ENCODE measurements around the gene GATM.

GATM gene

GRCh38 chr15:45331972-45332371, 46.4 kb downstream of the GATM start:
- no peak for DNase-seq (ENCODE audit: low read depth, low spot score)
- TF ChIP-seq, protein P1, sequence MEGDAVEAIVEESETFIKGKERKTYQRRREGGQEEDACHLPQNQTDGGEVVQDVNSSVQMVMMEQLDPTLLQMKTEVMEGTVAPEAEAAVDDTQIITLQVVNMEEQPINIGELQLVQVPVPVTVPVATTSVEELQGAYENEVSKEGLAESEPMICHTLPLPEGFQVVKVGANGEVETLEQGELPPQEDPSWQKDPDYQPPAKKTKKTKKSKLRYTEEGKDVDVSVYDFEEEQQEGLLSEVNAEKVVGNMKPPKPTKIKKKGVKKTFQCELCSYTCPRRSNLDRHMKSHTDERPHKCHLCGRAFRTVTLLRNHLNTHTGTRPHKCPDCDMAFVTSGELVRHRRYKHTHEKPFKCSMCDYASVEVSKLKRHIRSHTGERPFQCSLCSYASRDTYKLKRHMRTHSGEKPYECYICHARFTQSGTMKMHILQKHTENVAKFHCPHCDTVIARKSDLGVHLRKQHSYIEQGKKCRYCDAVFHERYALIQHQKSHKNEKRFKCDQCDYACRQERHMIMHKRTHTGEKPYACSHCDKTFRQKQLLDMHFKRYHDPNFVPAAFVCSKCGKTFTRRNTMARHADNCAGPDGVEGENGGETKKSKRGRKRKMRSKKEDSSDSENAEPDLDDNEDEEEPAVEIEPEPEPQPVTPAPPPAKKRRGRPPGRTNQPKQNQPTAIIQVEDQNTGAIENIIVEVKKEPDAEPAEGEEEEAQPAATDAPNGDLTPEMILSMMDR (IDR thresholded peaks at IDR 0.05; ENCODE audit: insufficient read depth, low read length, missing control alignments) = no peak
- ChIA-PET CTCF (no interaction called here), POLR2A (no interaction called here)
- no peak overlapping the region for H3K4me3 ChIP-seq (ENCODE audit: low read depth, low read length)

DNA sequence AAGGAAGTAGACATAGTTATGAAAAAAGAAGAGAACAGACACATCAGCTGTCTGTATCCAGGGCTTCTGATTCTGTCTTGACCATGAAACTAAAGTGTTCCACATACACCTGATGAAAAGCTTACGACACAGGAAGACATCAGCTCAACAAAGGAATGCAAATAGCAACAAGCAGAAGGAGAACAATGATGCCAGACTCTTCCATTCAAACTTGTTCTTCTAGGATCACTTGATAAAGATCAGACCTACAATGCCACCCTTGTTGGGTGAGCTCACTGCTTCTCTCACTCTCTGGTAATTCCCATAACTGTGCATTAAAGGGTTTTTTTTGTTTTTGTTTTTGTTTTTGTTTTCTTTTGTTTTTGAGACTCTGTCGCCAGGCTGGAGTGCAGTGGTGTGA, 49.7 kb downstream of the GATM start:
- ChIA-PET CTCF (interaction anchor here (0.7 kb wide), 1 partner anchor 11 kb away, joined by 3 read pairs; no protein-coding TSS in a partner anchor), POLR2A (no interaction called here)
- TF ChIP-seq, protein P1 (IDR thresholded peaks at IDR 0.05; ENCODE audit: insufficient read depth, low read length, missing control alignments) = no peak
- DNase-seq (ENCODE audit: low read depth, low spot score) = no peak
- H3K4me3 ChIP-seq (ENCODE audit: low read depth, low read length) = no peak overlapping the region

DNA sequence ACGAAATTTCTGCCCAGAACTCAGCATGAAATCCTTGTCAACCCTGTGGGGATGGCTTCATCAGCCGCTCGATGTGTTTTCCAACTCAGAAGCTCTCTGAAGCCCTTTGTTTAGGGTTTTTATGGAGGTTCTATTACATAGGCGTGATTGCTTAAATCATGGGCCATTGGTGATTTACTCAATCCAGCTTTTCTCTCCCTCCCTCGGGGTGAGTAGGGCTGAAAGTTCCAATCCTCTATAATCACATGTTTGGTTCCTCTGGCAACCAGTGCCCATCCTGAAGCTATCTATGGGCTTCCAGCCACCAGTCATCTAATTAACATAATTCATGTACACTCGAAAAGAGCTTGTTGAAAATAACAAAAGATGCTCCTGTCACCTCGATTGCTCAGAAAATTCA, 51.6 kb downstream of the GATM start:
- no peak for DNase-seq (ENCODE audit: low read depth, low spot score)
- POLR2A ChIA-PET = no interaction called here
- TF ChIP-seq, protein P1 (IDR thresholded peaks at IDR 0.05; ENCODE audit: insufficient read depth, low read length, missing control alignments) = no peak
- H3K4me3 ChIP-seq (ENCODE audit: low read depth, low read length) = no peak overlapping the region
- CTCF ChIA-PET = interaction anchor here (1.1 kb wide), 1 partner anchor 72 kb away, joined by 3 read pairs; no protein-coding TSS in a partner anchor

- no peak for DNase-seq (ENCODE audit: low read depth, low spot score)
- ChIA-PET CTCF (interaction anchor here (1.1 kb wide), 1 partner anchor 73 kb away, joined by 3 read pairs; no protein-coding TSS in a partner anchor), POLR2A (no interaction called here)
- no peak overlapping the region for H3K4me3 ChIP-seq (ENCODE audit: low read depth, low read length)
- TF ChIP-seq, protein P1 (IDR thresholded peaks at IDR 0.05; ENCODE audit: insufficient read depth, low read length, missing control alignments) = no peak
Observed at GRCh38 chr15:45326280-45326679, 52.1 kb downstream of the GATM start.

DNA sequence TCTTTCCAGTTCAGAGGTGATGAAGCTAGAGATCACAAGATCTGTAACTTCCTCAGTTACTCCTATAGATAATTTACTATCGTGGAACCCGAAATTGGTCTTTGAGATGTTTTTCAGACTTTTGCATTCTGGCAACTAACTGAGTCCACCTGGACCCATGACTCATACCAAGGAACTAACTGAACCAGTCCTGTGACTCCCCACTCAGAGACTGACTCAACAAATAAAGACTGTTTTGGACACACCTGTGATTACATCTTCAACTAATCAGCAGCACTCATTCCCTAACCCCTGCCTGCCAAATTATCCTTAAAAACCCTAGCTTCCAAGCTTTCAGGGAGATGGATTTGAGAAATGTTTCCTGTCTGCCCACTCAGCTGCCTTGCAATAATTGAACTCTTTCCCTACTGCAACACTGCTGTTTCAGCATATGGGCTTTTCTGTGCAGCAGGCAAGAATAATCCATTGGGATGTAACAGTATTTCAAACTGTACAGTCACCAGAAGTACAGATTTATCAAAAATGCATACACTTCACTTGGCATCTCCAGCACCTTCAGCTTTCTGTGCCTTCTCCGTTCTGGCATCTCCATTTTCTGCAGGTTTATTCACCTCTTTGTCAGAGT, 57.7 kb downstream of the GATM start:
- TF ChIP-seq, protein P1 (IDR thresholded peaks at IDR 0.05; ENCODE audit: insufficient read depth, low read length, missing control alignments) = no peak
- ChIA-PET CTCF (interaction anchor here (1.1 kb wide), 1 partner anchor 115 kb away, joined by 3 read pairs; no protein-coding TSS in a partner anchor), POLR2A (no interaction called here)
- no peak for DNase-seq (ENCODE audit: low read depth, low spot score)
- no peak overlapping the region for H3K4me3 ChIP-seq (ENCODE audit: low read depth, low read length)

DNA sequence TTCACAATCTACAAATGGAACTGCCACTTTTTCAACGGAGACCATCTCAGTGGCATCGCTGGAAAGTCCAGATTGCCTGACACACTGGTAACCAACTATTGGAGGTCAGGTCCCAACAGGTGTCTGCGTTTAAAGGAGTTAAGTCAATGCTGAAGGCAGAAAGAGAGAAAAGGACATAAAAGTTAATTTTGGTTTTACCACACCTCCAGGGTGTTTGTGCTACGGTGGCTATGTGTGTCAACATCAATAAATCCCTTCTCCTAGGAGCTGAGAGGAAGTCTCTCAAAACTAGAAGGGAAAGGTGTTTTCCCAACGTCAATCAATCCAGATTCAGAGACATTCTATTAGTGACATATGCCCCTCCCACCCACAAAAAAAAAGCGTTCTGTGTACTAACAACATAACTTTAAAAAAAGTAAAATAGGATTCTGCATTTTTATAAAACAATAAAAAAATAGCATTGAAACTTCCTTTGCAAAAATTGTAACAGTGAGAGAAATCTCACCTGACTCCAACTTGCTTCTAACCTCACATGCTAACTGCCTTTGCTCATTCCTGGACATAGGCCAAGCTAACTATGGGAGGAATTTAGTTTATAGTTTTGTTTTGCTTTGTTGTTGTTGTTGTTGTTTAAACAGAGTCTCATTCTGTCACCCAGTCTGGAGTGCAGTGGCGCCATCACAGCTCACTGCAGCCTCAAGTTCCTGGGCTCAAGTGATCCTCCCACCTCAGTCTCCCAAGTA, 58.7 kb downstream of the GATM start:
- no peak overlapping the region for H3K4me3 ChIP-seq (ENCODE audit: low read depth, low read length)
- POLR2A ChIA-PET = no interaction called here
- DNase-seq (ENCODE audit: low read depth, low spot score) = no peak
- CTCF ChIA-PET = no interaction called here
- TF ChIP-seq, protein P1 (IDR thresholded peaks at IDR 0.05; ENCODE audit: insufficient read depth, low read length, missing control alignments) = no peak

Data from AG04449 (cell line).